ENCODE data around the gene SGTB.

Gene SGTB

DNA sequence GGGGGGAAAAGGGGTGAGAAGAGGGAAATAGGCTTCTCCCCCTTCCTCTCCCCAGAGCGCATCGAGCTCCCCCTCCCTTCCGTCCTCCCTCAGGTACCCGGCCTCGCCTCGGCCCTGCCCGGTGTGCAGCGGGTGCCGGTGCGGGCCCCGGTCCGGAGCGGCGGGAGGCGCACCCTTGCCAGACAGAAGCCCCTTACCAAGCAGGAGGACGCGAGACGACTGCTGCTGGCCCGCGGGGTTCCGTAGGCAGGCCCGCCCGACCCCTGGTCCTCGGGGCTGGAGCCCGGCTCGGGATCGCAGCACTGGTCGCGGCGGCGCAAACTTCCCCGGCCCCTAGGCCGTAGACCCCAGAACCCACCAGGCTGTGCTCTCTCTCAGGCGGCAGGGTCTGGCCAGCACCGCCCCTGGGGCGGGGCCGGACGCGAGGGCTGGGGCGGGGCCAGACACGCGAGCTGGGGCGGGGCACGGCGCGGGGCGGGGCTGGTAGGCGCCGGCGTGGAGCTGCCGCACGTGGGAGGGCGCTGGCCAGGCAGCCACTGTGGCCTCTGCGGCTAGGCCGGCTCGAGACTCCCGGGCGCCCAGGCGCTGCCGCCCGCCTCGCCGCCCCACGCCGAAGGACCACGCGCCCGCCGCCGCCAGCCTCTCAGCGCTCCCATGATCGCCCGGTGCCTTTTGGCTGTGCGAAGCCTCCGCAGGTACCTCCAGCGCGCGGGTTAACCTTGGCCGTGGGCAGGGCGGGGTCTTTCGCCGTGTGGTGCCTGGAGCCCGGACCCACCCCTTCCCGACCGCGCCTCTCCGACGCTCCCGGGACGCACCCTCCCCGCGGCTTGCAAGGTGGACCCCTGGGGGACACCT lies at the start of gene SGTB, which contains the start of gene NLN:
TSS of gene SGTB (minus strand) at position 390 of the 855 bp plus-strand sequence. CDS start 1,302 bp downstream, outside the sequence.
TSS of gene NLN (plus strand) at position 486 of the 855 bp plus-strand sequence. CDS start at position 655, 169 bp downstream.
- peak within 1 kb of the TSS; percentile 31 to 97 (median 82) for H3K27ac ChIP-seq
- H3K4me3 ChIP-seq = peak within 1 kb of the TSS; percentile 86 to 99 (median 94)

DNA sequence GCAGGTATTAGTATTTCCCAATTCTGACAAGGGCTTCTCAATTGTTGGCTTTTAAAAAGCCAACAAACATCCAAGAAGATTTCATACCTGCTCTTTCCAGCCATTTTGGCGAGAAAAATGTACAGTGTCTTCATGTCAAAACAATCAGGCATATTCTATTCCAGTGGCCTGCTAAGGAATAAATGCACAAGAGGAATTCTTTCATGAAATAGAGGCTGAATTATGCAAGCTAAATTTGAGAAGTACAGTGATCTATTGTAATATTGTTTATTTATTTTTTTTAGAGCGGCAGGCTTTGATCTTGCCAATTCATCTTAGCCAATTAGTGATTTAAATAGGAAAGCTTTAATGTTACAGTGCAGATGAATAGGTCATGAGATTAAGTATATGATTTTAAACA lies 49.4 kb upstream of the SGTB start:
- Histone ChIP-seq H3K27ac (no peak overlapping the region), H3K4me3 (no peak overlapping the region)

- peak overlapping the region in 2 of 21 experiments; percentile 26 to 54 for H3K27ac ChIP-seq
- no peak overlapping the region for H3K4me3 ChIP-seq
Measured at GRCh38 chr5:65769539-65769938, 47.6 kb upstream of the SGTB start.

DNA sequence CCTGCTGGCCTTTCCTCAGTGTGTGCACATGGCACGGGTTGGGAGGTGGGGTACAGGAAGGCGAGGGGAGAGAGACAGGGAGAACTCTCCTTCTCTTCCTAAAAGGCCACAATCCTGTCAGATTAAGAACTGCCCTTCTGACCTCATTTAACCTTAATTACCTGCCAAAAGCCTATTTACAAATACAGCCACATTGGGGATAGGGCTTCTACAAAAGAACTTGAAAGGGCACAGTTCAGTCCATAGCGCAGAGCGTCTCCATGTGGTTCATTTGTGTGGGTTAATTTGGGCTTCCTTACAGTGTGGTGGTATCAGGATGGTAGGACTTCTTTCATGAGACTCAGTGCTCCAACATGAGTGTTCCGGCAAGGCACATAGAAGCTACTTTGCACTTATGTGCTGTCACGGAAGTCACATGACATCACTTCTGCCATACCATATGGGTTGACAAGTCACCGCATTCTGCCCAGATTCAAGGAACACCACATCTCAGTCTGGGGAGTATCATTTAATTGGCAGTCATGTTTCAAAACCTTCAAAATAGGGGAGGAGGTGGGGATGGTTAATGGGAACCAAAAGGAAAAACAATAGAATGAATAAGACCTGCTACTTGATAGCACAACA lies 46.9 kb upstream of the SGTB start:
- Histone ChIP-seq H3K27ac (peak overlapping the region in 1 of 21 experiments; percentile 17), H3K4me3 (no peak overlapping the region)

DNA sequence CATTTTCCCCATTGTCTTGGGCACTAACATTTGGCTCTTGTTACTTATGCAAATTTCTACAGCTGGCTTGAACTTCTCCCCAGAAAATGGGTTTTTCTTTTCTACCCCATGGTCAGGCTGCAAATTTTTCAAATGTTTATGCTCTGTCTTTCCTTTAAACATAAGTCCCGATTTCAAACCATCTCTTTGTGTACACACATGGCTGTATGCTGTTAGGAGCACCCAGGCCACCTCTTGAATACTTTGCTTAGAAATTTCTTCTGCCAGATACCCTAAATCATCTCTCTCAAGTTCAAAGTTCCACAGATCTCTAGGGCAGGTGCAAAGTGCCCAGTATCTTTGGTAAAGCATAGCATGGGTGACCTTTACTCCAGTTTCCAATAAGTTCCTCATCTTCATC lies 45.7 kb upstream of the SGTB start:
- H3K27ac ChIP-seq = no peak overlapping the region
- H3K4me3 ChIP-seq = no peak overlapping the region

DNA sequence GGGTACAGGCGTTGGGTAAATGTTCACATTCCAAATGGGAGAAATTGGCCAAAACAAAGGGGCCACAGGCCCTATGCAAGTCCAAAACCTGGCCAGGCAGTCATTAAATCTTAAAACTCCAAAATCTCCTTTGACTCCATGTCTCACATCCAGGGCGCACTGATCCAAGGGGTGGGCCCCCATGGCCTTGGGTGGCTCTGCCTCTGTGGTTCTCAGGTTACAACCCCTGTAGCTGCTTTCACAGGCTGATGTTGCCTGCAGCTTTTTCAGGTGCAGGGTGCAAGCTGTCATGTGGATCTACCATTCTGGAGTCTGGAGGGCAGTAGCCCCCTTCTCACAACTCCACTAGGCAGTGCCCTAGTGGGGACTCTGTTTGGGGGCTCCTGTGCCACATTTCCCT lies 44.9 kb upstream of the SGTB start:
- no peak overlapping the region for H3K4me3 ChIP-seq

DNA sequence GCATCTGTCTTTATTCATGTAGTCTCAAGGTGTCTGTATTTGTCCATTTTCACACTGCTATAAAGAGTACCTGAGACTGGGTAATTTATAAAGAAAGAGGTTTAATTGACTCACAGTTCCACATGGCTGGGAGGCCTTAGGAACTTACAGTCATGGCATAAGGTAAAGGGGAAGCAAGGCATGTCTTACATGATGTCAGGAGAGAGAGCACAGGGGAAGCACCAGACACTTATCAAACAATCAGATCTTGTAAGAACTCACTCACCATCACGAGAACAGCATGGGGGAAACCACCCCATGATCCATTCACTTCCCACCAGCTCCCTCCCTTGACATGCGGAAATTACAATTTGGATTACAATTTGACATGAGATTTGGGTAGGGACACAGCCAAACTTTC lies 44.3 kb upstream of the SGTB start:
- Histone ChIP-seq H3K4me3 (no peak overlapping the region), H3K27ac (no peak overlapping the region)

More for the DNA sequence above, 44.9 kb upstream of the SGTB start:
- no peak overlapping the region for H3K27ac ChIP-seq

- H3K4me3 ChIP-seq = no peak overlapping the region
- no peak overlapping the region for H3K27ac ChIP-seq
Measured at GRCh38 chr5:65765582-65765981, 43.7 kb upstream of the SGTB start.

GRCh38 chr5:65762234-65762633 lies 40.3 kb upstream of the SGTB start:
- H3K27ac ChIP-seq = no peak overlapping the region

GRCh38 chr5:65760504-65761275 lies 38.8 kb upstream of the SGTB start:
- Histone ChIP-seq H3K4me3 (no peak overlapping the region), H3K27ac (no peak overlapping the region)

More at GRCh38 chr5:65762234-65762633, 40.3 kb upstream of the SGTB start:
- H3K4me3 ChIP-seq = no peak overlapping the region

- Histone ChIP-seq H3K27ac (no peak overlapping the region), H3K4me3 (no peak overlapping the region)
Measured at GRCh38 chr5:65758546-65759144, 36.7 kb upstream of the SGTB start.

DNA sequence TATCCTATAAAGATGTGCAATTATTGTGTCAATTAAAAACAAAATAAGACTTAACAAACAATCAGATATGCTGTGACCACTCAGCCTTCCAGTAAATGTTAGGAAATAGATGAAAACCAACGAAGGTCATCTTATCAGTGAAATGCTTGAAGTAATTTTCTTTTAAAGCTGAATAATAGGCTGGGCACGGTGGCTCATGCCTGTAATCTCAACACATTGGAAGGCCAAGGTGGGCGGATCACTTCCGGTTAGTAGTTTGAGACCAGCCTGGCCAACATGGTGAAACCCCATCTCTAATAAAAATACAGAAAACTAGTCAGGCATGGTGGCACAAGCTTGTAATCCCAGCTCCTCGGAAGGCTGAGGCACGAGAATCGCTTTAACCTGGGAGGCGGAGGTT lies 31.3 kb upstream of the SGTB start:
- H3K4me3 ChIP-seq = no peak overlapping the region

DNA sequence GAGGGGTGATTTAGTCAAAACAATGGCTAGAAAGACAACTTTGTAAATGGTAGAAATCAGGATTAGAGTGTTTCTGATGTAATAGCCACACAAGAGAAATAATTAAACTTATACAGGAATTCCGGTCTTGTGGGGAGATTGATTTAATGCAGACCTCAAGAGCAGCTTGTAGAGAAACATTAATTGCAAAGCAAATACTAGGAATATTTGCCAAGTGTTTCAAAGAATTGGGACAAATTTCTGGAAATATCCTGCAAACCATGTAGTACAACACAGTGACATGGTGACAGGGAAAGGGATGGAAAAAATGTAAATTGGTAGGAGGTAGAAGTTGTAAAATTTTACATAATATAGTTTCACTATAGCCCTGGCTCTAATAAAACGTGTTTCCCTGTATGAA lies 29.0 kb upstream of the SGTB start:
- Histone ChIP-seq H3K4me3 (no peak overlapping the region), H3K27ac (no peak overlapping the region)

More for the DNA sequence above, 31.3 kb upstream of the SGTB start:
- no peak overlapping the region for H3K27ac ChIP-seq

- H3K4me3 ChIP-seq = no peak overlapping the region
- H3K27ac ChIP-seq = no peak overlapping the region
Measured at GRCh38 chr5:65749956-65750355, 28.0 kb upstream of the SGTB start.

DNA sequence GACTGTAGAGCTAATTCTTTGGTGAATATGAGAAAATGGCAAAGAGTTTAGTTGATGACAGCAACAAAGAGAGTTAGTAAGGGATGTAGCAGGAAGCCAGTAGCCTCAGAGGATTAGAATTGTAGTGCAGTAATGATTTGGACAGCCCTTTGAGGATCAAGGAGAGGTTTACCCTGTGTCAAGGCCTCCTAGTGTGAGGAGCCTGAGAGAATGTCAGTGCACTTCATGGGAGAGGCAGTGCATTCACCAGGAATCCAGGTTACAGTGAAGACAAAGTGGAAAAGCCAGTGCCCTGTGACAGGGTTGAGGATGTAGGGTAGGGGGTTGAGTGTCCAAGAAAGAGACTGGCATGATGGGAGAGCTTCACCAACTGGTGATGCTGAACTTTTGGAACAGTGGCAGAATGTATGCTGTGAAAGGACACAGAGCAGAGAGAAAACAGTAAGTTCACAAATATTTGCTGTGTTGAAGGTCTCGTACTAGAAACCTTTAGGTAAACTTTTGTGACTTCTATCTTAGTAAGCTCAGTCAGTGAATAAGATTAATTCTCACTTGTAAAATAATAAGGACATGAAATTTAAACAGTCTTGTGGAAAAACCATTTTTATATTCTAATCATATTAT lies 27.4 kb upstream of the SGTB start:
- H3K27ac ChIP-seq = no peak overlapping the region
- no peak overlapping the region for H3K4me3 ChIP-seq

DNA sequence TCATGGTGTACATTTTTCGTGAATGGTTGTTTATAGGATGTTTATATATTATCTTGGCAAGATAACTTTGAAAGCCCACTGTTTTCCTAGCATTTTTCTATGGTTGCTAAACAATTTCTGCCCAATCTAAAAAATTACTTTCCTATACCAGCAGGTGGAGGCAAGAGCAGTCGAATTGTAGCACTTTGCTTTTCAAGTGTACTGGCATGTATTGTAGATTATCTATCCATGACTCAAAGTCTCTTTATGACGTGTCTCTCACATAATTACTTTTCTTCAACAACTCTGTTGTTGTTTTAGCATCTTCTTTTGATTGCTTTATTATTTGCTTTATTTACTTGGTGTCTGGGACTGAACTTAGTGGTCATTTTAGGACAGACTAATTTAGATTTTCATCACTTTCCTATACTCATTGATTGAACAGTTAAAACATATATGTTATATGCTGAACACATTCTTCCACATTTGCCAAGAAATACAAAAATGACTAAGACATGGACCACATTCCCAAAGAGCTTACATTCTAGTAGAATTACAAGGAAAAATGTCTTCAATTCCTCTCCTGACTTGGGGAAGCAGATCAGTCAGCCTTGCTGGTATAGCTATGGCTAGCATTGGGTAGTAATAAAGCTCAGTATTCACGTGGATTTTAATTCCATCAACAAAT lies 20.8 kb upstream of the SGTB start:
- H3K4me3 ChIP-seq = no peak overlapping the region
- no peak overlapping the region for H3K27ac ChIP-seq

- H3K27ac ChIP-seq = no peak overlapping the region
Measured at GRCh38 chr5:65739162-65739561, 17.3 kb upstream of the SGTB start.

GRCh38 chr5:65738305-65738704 lies 16.4 kb upstream of the SGTB start:
- Histone ChIP-seq H3K27ac (no peak overlapping the region), H3K4me3 (no peak overlapping the region)

More at GRCh38 chr5:65739162-65739561, 17.3 kb upstream of the SGTB start:
- no peak overlapping the region for H3K4me3 ChIP-seq

DNA sequence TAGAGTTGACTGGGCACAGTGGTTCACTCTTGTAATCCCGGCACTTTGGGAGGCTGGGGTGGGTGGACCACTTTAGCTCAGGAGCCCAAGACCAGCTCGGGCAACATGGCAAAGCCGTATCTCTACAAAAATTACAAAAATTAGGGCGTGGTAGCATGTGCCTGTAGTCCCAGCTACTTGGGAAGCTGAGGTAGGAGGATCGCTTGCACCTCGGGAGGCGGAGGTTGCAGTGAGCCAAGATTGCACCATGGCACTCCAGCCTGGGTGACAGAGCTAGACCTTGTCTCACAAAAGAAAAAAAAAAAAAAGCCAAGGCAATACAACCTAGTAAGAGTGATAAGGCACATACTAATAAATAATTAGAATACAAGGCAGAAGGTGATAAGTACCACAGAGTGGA lies 15.9 kb upstream of the SGTB start:
- no peak overlapping the region for H3K4me3 ChIP-seq
- no peak overlapping the region for H3K27ac ChIP-seq
